CD14-positive monocyte (primary cell): ENCODE results near the gene SGPL1. TPM values are rescaled to one million over a fixed set of nuclear protein-coding genes. Genes with fewer than 3 reads are reported as not detected.

Experiments
- DNase-seq, 3 donors: peaks; one replicate each; pipeline ENCODE4 v3.0.0-alpha.2; 2011 to 2022
- H2AFZ ChIP-seq: 2 replicates; pipeline ENCODE4 v1.6.0; 2012; ENCODE audit warnings: mild to moderate bottlenecking, low read depth, low read length, inconsistent platforms; ENCODE audit not compliant: insufficient read depth, poor library complexity, severe bottlenecking
- H3K27ac ChIP-seq, 2 donors: 1 replicate in 1 of 2; 2 replicates in 1 of 2; pipeline ENCODE4 v1.5.1; 2012 to 2013; ENCODE audit warnings: low read length in 2 of 2, control low read depth in 1 of 2, inconsistent platforms in 1 of 2, low read depth in 1 of 2, mild to moderate bottlenecking in 1 of 2
- H3K27me3 ChIP-seq, 2 donors: one replicate each; pipeline versions ENCODE4 v1.6.0 to v1.6.1; 2011 to 2013; ENCODE audit warnings: low read length in 2 of 2; ENCODE audit not compliant: control insufficient read depth in 2 of 2, insufficient read depth in 2 of 2
- H3K36me3 ChIP-seq, 2 donors: replicated peaks in 1 of 2; 1 replicate in 1 of 2; 2 replicates in 1 of 2; pipeline versions ENCODE4 v1.5.1 to v1.6.1; 2012 to 2013; ENCODE audit warnings: low read length in 2 of 2, control low read depth in 1 of 2, inconsistent platforms in 1 of 2, mild to moderate bottlenecking in 1 of 2; ENCODE audit not compliant: insufficient read depth in 2 of 2, control insufficient read depth in 1 of 2
- H3K4me1 ChIP-seq, 2 donors: 1 replicate in 1 of 2; 2 replicates in 1 of 2; pipeline versions ENCODE4 v1.5.1 to v1.6.1; 2012 to 2013; ENCODE audit warnings: low read length in 2 of 2, control low read depth in 1 of 2, inconsistent platforms in 1 of 2, mild to moderate bottlenecking in 1 of 2, moderate library complexity in 1 of 2; ENCODE audit not compliant: insufficient read depth in 2 of 2, control insufficient read depth in 1 of 2
- H3K4me2 ChIP-seq: replicated peaks from 2 replicates; pipeline ENCODE3; 2012; ENCODE audit warnings: low read length, moderate library complexity, mild to moderate bottlenecking; ENCODE audit not compliant: poor library complexity, severe bottlenecking; ENCODE audit errors: extremely low read depth
- H3K4me3 ChIP-seq, 3 experiments: fragments of 200-600 bp in 1 of 3; sonication (generic) in 1 of 3; replicated peaks in 1 of 3; 1 replicate in 2 of 3; 2 replicates in 1 of 3; pipeline ENCODE4 v1.5.1; 2011 to 2013; ENCODE audit warnings: low read length in 3 of 3, mild to moderate bottlenecking in 3 of 3, control low read depth in 2 of 3, low read depth in 2 of 3, inconsistent platforms in 1 of 3, moderate library complexity in 1 of 3
- H3K79me2 ChIP-seq: 2 replicates; pipeline ENCODE4 v1.6.0; 2012; ENCODE audit warnings: mild to moderate bottlenecking, control low read depth, inconsistent platforms, low read length, moderate library complexity; ENCODE audit not compliant: insufficient read depth
- H3K9ac ChIP-seq: 2 replicates; pipeline ENCODE4 v1.6.0; 2017; ENCODE audit warnings: low read length, mild to moderate bottlenecking; ENCODE audit not compliant: insufficient read depth, poor library complexity, severe bottlenecking
- H3K9me3 ChIP-seq, 2 donors: replicated peaks in 1 of 2; 1 replicate in 1 of 2; 2 replicates in 1 of 2; pipeline versions ENCODE4 v1.5.1 to v1.6.1; 2012 to 2013; ENCODE audit warnings: low read length in 2 of 2, control low read depth in 1 of 2; ENCODE audit not compliant: control insufficient read depth in 1 of 2, insufficient read depth in 1 of 2
- H4K20me1 ChIP-seq: 2 replicates; pipeline ENCODE4 v1.6.0; 2012; ENCODE audit warnings: mild to moderate bottlenecking, low read length, control low read depth, moderate library complexity; ENCODE audit not compliant: insufficient read depth
- H3K27ac Mint-ChIP-seq, 7 donors: one replicate each; pipeline ENCODE4 v1.8.0; 2020; ENCODE audit warnings: mild to moderate bottlenecking in 7 of 7, mixed read lengths in 7 of 7, moderate library complexity in 6 of 7, inconsistent platforms in 2 of 7
- H3K27me3 Mint-ChIP-seq, 3 donors: one replicate each; pipeline ENCODE4 v1.8.0; 2021 to 2022; ENCODE audit warnings: low read depth in 3 of 3, mild to moderate bottlenecking in 3 of 3, mixed read lengths in 3 of 3, moderate library complexity in 3 of 3, inconsistent platforms in 1 of 3
- H3K36me3 Mint-ChIP-seq, 2 donors: one replicate each; pipeline ENCODE4 v1.8.0; 2020; ENCODE audit warnings: mixed read lengths in 2 of 2, inconsistent platforms in 1 of 2, mild to moderate bottlenecking in 1 of 2
- H3K4me1 Mint-ChIP-seq: one replicate; pipeline ENCODE4 v1.8.0; 2020; ENCODE audit warnings: mild to moderate bottlenecking, mixed read lengths
- H3K4me3 Mint-ChIP-seq, 2 donors: one replicate each; pipeline ENCODE4 v1.8.0; 2020; ENCODE audit warnings: mild to moderate bottlenecking in 2 of 2, mixed read lengths in 2 of 2, moderate library complexity in 1 of 2
- H3K9me3 Mint-ChIP-seq, 7 donors: one replicate each; pipeline ENCODE4 v1.8.0; 2020 to 2022; ENCODE audit warnings: mixed read lengths in 7 of 7, mild to moderate bottlenecking in 6 of 7, moderate library complexity in 6 of 7, inconsistent platforms in 2 of 7
- WGBS: methylation state at CpG from one replicate; pipeline ENCODE4 v1.1.5; 2013; ENCODE audit warnings: missing lambda C conversion rate; ENCODE audit not compliant: insufficient coverage; 5-methylcytosine and 5-hydroxymethylcytosine counted together
- intact Hi-C, 2 donors: fragments of 100-400 bp; cut with micrococcal nuclease; formaldehyde crosslinking; loops; one replicate each; pipeline versions ENCODE4 v1.15.0 to v1.15.1; 2023
- polyA plus RNA-seq, 3 donors: library from polyadenylated mRNA; depleted of rRNA in 1 of 3; unstranded in 2 of 3; stranded (reverse) in 1 of 3; fragments of 300-500 nt in 2 of 3; fragments of >200 nt in 1 of 3; fragmentation: Illumina TruSeq in 2 of 3; gene quantifications; 1 replicate in 2 of 3; 2 replicates in 1 of 3; pipeline ENCODE4 v1.2.3, GENCODE V29; 2012 to 2021
- TF ChIP-seq, protein P1 (sequence below): fragments of 200-600 bp; IDR thresholded peaks from one replicate; pipeline ENCODE4 v1.8.0; 2022; ENCODE audit warnings: antibody characterized with exemption, mild to moderate bottlenecking

SGPL1 gene
- polyA plus RNA-seq, 3 donors: 16.6 to 26.8 (median 26.1) TPM

DNA sequence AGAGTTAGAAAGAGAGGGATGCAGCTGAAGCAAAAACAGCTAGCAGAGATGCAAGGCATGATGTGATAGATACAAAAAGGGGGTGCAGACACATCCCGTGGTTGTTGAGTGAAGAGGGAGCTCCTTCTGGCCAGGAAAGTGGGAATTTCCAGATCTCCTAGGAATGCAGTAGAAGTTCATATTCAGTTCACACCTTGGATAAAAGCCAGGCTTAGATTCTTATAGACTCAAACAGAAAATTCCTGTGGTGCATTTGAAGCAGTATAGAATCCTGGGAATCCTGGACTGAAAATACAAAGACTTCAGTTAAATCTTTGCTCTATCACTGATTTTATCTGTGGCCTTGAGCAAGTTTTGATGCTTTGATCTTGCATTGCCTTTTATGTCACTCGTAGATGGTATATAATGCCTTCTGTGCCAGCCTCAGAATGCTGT, 33.9 kb downstream of the SGPL1 start:
- no peak overlapping the region for H3K27ac ChIP-seq
- no peaks in the 10 kb centered on the region for H3K9me3 ChIP-seq
- DNase-seq: no peak
- no peak overlapping the region for H3K9ac ChIP-seq
- H2AFZ ChIP-seq: no peak overlapping the region
- no peaks in the 10 kb centered on the region for H4K20me1 ChIP-seq
- H3K36me3 Mint-ChIP-seq: peaks cover 76 to 88% of the 10 kb centered on the region in 2 donors
- no peaks in the 10 kb centered on the region for H3K27me3 Mint-ChIP-seq
- intact Hi-C loops: no loop called here
- no peaks in the 10 kb centered on the region for H3K79me2 ChIP-seq
- H3K4me3 ChIP-seq: no peak overlapping the region
- H3K4me2 ChIP-seq: no peak overlapping the region
- H3K4me1 ChIP-seq: no peaks in the 10 kb centered on the region
- peaks cover 48 to 81% of the 10 kb centered on the region in 2 donors for H3K36me3 ChIP-seq
- 100% methylated on average over 1 of the region's 2 CpGs for WGBS
- no peak overlapping the region for H3K4me3 Mint-ChIP-seq
- peaks cover 6% of the 10 kb centered on the region for H3K4me1 Mint-ChIP-seq
- peaks cover 0 to 1% (median 0%) of the 10 kb centered on the region in 7 donors for H3K9me3 Mint-ChIP-seq
- TF ChIP-seq, protein P1, sequence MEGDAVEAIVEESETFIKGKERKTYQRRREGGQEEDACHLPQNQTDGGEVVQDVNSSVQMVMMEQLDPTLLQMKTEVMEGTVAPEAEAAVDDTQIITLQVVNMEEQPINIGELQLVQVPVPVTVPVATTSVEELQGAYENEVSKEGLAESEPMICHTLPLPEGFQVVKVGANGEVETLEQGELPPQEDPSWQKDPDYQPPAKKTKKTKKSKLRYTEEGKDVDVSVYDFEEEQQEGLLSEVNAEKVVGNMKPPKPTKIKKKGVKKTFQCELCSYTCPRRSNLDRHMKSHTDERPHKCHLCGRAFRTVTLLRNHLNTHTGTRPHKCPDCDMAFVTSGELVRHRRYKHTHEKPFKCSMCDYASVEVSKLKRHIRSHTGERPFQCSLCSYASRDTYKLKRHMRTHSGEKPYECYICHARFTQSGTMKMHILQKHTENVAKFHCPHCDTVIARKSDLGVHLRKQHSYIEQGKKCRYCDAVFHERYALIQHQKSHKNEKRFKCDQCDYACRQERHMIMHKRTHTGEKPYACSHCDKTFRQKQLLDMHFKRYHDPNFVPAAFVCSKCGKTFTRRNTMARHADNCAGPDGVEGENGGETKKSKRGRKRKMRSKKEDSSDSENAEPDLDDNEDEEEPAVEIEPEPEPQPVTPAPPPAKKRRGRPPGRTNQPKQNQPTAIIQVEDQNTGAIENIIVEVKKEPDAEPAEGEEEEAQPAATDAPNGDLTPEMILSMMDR: no peak
- H3K27ac Mint-ChIP-seq: peak overlapping the region in 1 of 7 donors; percentile 7
- H3K27me3 ChIP-seq: no peaks in the 10 kb centered on the region

DNA sequence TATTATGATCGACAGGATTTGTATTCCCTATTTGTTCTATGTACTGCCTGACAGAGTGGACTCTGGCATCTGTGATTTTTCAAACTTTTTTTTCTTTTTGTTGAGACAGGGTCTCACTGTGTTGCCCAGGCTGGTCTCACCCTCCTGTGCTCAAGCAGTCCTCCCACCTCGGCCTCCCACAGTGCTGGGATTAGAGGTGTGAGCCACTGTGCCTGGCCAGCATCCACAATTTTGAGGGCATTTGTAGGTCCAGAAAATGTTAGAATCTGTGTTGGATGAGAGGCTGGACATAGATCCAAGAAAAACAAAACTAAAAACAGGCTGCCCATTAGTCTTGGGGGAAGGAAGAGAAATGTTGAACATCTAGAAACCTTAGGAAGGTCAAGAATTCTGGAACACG, 34.3 kb downstream of the SGPL1 start:
- intact Hi-C loops: no loop called here
- peaks cover 50 to 81% of the 10 kb centered on the region in 2 donors for H3K36me3 ChIP-seq

More for the DNA sequence above, 34.3 kb downstream of the SGPL1 start:
- no peak overlapping the region for H3K27ac Mint-ChIP-seq
- no peaks in the 10 kb centered on the region for H3K4me1 ChIP-seq
- H4K20me1 ChIP-seq: no peaks in the 10 kb centered on the region
- peaks cover 6% of the 10 kb centered on the region for H3K4me1 Mint-ChIP-seq
- H2AFZ ChIP-seq: no peak overlapping the region
- WGBS: 100% methylated on average over 2 of the region's 3 CpGs
- H3K79me2 ChIP-seq: no peaks in the 10 kb centered on the region
- H3K4me3 ChIP-seq: no peak overlapping the region
- no peak overlapping the region for H3K4me3 Mint-ChIP-seq
- peaks cover 76 to 87% of the 10 kb centered on the region in 2 donors for H3K36me3 Mint-ChIP-seq
- no peak overlapping the region for H3K4me2 ChIP-seq
- TF ChIP-seq, protein P1: no peak
- no peaks in the 10 kb centered on the region for H3K9me3 ChIP-seq
- no peak for DNase-seq
- no peaks in the 10 kb centered on the region for H3K27me3 Mint-ChIP-seq
- no peaks in the 10 kb centered on the region for H3K27me3 ChIP-seq
- H3K9ac ChIP-seq: no peak overlapping the region
- H3K27ac ChIP-seq: no peak overlapping the region
- peaks cover 0 to 1% (median 0%) of the 10 kb centered on the region in 7 donors for H3K9me3 Mint-ChIP-seq
